ENCODE results near the gene EMID1.

Gene EMID1

DNA sequence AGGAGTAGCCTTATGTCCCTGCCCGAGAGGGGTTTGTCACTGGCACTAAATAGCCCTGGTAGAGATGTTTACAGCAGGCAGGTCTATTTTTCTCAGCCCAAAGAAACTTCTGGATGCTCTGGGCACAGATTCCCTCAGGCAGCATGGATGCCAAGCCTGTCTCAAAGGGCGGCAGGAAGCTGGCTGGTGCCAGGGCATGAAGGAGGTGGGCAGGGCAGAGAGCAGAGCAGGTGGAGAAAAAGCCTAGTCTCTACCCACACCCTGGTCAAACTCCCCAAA lies 96.6 kb downstream of the EMID1 start:
- DNase-seq (ENCODE audit: low read depth): no peak
- H3K4me3 ChIP-seq (ENCODE audit: low read depth, low read length): no peak overlapping the region
- TF ChIP-seq, protein P1, sequence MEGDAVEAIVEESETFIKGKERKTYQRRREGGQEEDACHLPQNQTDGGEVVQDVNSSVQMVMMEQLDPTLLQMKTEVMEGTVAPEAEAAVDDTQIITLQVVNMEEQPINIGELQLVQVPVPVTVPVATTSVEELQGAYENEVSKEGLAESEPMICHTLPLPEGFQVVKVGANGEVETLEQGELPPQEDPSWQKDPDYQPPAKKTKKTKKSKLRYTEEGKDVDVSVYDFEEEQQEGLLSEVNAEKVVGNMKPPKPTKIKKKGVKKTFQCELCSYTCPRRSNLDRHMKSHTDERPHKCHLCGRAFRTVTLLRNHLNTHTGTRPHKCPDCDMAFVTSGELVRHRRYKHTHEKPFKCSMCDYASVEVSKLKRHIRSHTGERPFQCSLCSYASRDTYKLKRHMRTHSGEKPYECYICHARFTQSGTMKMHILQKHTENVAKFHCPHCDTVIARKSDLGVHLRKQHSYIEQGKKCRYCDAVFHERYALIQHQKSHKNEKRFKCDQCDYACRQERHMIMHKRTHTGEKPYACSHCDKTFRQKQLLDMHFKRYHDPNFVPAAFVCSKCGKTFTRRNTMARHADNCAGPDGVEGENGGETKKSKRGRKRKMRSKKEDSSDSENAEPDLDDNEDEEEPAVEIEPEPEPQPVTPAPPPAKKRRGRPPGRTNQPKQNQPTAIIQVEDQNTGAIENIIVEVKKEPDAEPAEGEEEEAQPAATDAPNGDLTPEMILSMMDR (IDR thresholded peaks at IDR 0.05; ENCODE audit: low read depth, low read length): no peak
- TF ChIP-seq POLR2A (IDR thresholded peaks at IDR 0.05; ENCODE audit: extremely low read depth, insufficient read length) (no peak), MYC (IDR thresholded peaks at IDR 0.05; ENCODE audit: low read depth, low read length) (no peak)
- TF ChIP-seq, protein P2, sequence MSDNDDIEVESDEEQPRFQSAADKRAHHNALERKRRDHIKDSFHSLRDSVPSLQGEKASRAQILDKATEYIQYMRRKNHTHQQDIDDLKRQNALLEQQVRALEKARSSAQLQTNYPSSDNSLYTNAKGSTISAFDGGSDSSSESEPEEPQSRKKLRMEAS (IDR thresholded peaks at IDR 0.05; ENCODE audit: low read depth, low read length): no peak

DNA sequence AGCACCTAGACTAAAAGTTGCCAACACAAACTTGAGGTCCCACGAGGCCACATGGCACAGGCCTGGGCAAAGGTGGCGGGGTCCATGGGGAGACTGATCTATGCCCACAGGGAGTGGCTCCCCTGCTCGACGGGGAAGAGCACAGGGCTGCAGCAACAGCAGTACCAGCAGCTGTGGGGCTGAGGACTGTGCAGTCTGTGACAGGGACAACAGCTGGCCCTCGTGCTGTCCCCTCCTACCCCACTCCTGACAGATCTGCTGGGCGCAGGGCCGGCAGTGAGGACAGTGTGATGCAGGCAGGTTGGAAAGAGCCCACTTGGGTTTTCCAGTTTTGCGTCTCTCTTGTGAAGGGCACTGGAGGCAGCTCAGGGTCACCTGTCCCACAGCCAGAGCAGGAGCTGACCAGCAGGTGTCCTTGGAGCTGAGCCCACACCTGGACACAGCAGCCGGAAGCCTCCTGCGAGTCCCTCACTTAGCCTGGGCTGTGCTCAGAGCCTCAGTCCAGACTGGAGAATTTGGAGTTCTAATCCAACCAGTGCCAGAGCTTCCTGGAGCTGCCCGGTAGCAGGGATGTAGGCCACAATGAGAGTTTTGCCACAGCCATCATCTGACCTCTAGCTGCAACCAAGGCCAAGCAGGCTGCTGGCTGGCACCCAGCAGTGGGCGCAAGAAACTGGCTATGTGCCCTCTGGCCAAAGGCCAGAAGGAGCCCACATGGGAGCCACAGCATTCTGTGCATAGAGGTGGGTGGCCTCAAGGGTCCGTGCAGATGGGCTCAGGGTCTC lies 97.2 kb downstream of the EMID1 start:
- DNase-seq (ENCODE audit: low read depth): no peak
- TF ChIP-seq, protein P1 (IDR thresholded peaks at IDR 0.05; ENCODE audit: low read depth, low read length): no peak
- TF ChIP-seq MYC (IDR thresholded peaks at IDR 0.05; ENCODE audit: low read depth, low read length) (no peak), POLR2A (IDR thresholded peaks at IDR 0.05; ENCODE audit: extremely low read depth, insufficient read length) (no peak)
- TF ChIP-seq, protein P2 (IDR thresholded peaks at IDR 0.05; ENCODE audit: low read depth, low read length): no peak
- H3K4me3 ChIP-seq (ENCODE audit: low read depth, low read length): no peak overlapping the region

DNA sequence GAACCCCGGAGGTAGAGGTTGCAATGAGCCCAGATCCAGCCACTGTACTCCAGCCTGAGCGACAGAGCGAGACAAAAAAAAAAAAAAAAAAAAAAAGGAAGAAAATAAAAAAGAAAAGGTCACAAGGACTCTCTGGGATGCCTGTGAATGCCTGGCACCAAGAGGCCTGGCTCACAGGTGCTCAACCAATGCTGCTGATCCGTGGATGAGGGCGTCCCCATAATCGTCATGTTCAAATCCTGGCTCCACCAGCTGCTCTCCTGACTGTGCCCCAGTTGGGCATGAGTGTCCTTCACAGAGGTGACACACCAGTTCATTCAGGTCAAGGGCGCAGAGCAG lies 100.1 kb downstream of the EMID1 start:
- TF ChIP-seq, protein P1 (IDR thresholded peaks at IDR 0.05; ENCODE audit: low read depth, low read length): no peak
- TF ChIP-seq POLR2A (IDR thresholded peaks at IDR 0.05; ENCODE audit: extremely low read depth, insufficient read length) (no peak), MYC (IDR thresholded peaks at IDR 0.05; ENCODE audit: low read depth, low read length) (no peak)
- TF ChIP-seq, protein P2 (IDR thresholded peaks at IDR 0.05; ENCODE audit: low read depth, low read length): no peak
- no peak overlapping the region for H3K4me3 ChIP-seq (ENCODE audit: low read depth, low read length)
- no peak for DNase-seq (ENCODE audit: low read depth)

DNA sequence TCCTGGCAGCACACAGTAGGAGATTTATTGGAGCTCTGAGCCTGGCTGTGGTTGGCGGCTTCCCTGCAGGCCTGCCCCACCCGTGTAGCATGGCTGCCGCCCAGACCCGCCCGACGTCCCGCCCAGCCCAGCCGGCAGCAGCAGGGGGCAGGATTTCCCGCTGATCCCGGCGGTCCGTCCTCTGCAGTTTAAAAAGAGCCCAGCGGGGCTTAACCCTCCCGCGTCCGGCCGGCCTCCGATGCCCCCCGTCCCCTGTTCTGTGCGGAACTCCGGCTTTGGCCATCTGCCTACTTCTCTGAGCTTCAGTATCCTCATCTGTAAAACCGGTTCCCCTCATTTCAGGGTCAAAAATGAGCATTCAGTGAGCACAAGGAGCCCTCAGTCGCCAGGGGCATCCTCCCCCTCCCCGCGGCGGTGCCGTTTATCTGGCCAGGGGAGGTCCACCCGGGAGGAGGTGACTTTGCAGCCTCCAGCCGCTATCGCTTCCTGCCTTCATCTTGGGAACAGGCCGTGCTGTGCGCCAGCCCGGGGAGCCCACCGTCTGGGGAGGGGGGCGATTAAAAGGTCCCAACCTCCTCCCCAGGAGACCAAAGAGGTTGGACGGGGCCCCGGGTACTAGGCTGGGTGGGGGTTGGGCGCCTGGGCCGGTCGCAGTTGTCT lies 100.6 kb downstream of the EMID1 start, which contains the start of gene GAS2L1:
Gene GAS2L1, plus strand, starts transcription at position 476 of the 660 bp plus-strand sequence. CDS start 1,456 bp downstream, outside the sequence.
- DNase-seq (ENCODE audit: low read depth): peak; percentile 84
- TF ChIP-seq POLR2A (IDR thresholded peaks at IDR 0.05; ENCODE audit: extremely low read depth, insufficient read length) (no peak), MYC (IDR thresholded peaks at IDR 0.05; ENCODE audit: low read depth, low read length) (peak; percentile 52; the same call in 1 of the 2 replicates)
- TF ChIP-seq, protein P1 (IDR thresholded peaks at IDR 0.05; ENCODE audit: low read depth, low read length): peak; percentile 29
- TF ChIP-seq, protein P2 (IDR thresholded peaks at IDR 0.05; ENCODE audit: low read depth, low read length): 0 out of 2 replicates have a peak, but pooled peaks have one; percentile 15
- H3K4me3 ChIP-seq (ENCODE audit: low read depth, low read length): peak within 1 kb of the TSS; percentile 54

- peak; percentile 78 for DNase-seq (ENCODE audit: low read depth)
- peak overlapping the region; percentile 54 for H3K4me3 ChIP-seq (ENCODE audit: low read depth, low read length)
- TF ChIP-seq POLR2A (IDR thresholded peaks at IDR 0.05; ENCODE audit: extremely low read depth, insufficient read length): no peak
- no peak for TF ChIP-seq MYC (IDR thresholded peaks at IDR 0.05; ENCODE audit: low read depth, low read length)
- TF ChIP-seq, protein P2 (IDR thresholded peaks at IDR 0.05; ENCODE audit: low read depth, low read length): no peak
- TF ChIP-seq, protein P1 (IDR thresholded peaks at IDR 0.05; ENCODE audit: low read depth, low read length): no peak
Measured at GRCh38 chr22:29306835-29307595, 101.3 kb downstream of the EMID1 start.

All from NB4 (cell line).